ENCODE results near the gene CLDN10. TPM values are rescaled to one million over a fixed set of nuclear protein-coding genes. Genes with fewer than 3 reads are reported as not detected.

CLDN10 gene
- total RNA-seq, 4 donors from 2014 or later = 1.3 to 9.5 TPM; not detected in 2

DNA sequence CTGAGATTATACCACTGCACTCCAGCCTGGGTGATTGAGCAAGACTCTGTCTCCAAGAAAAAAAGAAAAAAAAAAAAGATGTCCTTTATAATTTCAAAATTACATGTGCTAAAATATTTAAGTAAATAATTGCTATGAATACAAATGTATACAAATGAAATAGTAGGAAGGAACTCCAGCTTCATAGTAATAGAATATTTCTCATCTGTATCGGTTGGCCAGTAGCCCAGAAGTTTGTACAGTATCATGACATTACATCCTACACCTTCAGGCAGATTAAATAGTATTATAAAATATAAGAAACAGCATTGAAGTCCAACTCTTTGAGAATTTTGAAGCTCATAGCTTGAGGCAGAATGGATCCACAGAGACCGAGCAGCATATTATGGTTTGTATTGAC is 36.5 kb upstream of the CLDN10 start:
- DNase-seq = no peak
- intact Hi-C loops (cut with DNase I) = no loop called here
- WGBS, 2 donors = 19 to 21% methylated on average over 2 of the region's 2 CpGs

DNA sequence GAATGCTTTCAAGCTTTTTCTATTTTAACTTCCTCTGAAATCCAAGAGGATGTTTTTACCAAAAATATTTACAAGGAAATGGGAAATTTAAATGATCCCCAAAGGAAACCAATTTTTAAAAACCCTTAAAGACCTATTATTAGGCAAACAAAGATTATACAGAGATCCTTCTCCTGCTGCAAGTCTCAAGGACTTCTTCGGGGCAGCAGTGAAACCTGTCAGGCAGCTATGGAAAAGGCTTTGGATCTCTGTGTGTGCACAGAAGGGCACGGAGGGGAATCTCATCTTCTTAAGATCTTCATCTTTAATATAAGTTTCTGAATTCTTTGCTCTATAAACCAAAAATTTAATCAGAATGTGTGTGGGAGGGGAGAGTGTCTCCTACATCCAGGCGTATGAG is 36.0 kb upstream of the CLDN10 start:
- no peaks in the 10 kb centered on the region for H3K27me3 ChIP-seq
- intact Hi-C loops (cut with DNase I) = no loop called here
- 9 to 20% methylated on average over 3 of the region's 3 CpGs for WGBS, 2 donors
- H3K36me3 ChIP-seq = no peaks in the 10 kb centered on the region
- H3K27ac ChIP-seq = peak overlapping the region in 3 of 4 donors; percentile 31 to 60 (median 56)
- no peaks in the 10 kb centered on the region for H3K9me3 ChIP-seq
- no peak for DNase-seq
- H3K4me3 ChIP-seq = no peak overlapping the region
- H3K4me1 ChIP-seq = peaks cover 6 to 31% (median 10%) of the 10 kb centered on the region in 3 donors
- TF ChIP-seq POLR2A (IDR thresholded peaks at IDR 0.05) = no peak
- TF ChIP-seq, protein P1, sequence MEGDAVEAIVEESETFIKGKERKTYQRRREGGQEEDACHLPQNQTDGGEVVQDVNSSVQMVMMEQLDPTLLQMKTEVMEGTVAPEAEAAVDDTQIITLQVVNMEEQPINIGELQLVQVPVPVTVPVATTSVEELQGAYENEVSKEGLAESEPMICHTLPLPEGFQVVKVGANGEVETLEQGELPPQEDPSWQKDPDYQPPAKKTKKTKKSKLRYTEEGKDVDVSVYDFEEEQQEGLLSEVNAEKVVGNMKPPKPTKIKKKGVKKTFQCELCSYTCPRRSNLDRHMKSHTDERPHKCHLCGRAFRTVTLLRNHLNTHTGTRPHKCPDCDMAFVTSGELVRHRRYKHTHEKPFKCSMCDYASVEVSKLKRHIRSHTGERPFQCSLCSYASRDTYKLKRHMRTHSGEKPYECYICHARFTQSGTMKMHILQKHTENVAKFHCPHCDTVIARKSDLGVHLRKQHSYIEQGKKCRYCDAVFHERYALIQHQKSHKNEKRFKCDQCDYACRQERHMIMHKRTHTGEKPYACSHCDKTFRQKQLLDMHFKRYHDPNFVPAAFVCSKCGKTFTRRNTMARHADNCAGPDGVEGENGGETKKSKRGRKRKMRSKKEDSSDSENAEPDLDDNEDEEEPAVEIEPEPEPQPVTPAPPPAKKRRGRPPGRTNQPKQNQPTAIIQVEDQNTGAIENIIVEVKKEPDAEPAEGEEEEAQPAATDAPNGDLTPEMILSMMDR (IDR thresholded peaks at IDR 0.05) = no peak

More for the DNA sequence above, 36.5 kb upstream of the CLDN10 start:
- no peaks in the 10 kb centered on the region for H3K27me3 ChIP-seq
- no peak for TF ChIP-seq POLR2A (IDR thresholded peaks at IDR 0.05)
- TF ChIP-seq, protein P1 (IDR thresholded peaks at IDR 0.05) = no peak
- peaks cover 6 to 35% (median 10%) of the 10 kb centered on the region in 3 donors for H3K4me1 ChIP-seq
- peak overlapping the region in 3 of 4 donors; percentile 31 to 60 (median 56) for H3K27ac ChIP-seq
- H3K4me3 ChIP-seq = no peak overlapping the region
- no peaks in the 10 kb centered on the region for H3K9me3 ChIP-seq
- no peaks in the 10 kb centered on the region for H3K36me3 ChIP-seq

DNA sequence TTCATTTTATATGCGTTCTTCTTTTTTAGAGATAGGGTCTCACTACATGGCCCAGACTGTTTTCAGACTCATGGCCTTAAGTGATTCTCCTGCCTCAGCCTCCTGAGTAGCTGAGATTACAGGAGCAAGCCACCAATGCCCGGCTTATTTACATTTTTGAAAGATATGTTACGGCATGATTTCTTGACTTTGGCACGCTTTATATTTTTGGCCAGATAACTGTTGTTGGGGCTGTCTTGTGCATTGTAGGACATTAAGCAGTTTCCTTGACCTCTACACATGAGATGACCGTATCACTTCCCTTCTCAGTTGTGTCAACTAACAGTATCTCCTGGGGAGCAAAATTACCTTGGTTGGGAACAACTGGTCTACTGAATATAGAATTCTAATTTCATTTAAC is 28.9 kb upstream of the CLDN10 start:
- H3K9me3 ChIP-seq = no peaks in the 10 kb centered on the region
- WGBS, 2 donors = 54 to 61% methylated on average over 5 of the region's 5 CpGs
- H3K36me3 ChIP-seq = no peaks in the 10 kb centered on the region
- intact Hi-C loops (cut with DNase I) = no loop called here
- H3K27me3 ChIP-seq = no peaks in the 10 kb centered on the region
- H3K4me1 ChIP-seq = peaks cover 0 to 14% (median 0%) of the 10 kb centered on the region in 3 donors
- H3K27ac ChIP-seq = peak overlapping the region in 3 of 4 donors; percentile 37 to 46 (median 39)
- H3K4me3 ChIP-seq = no peak overlapping the region
- DNase-seq = no peak
- TF ChIP-seq POLR2A (IDR thresholded peaks at IDR 0.05) = no peak
- TF ChIP-seq, protein P1 (IDR thresholded peaks at IDR 0.05) = no peak

DNA sequence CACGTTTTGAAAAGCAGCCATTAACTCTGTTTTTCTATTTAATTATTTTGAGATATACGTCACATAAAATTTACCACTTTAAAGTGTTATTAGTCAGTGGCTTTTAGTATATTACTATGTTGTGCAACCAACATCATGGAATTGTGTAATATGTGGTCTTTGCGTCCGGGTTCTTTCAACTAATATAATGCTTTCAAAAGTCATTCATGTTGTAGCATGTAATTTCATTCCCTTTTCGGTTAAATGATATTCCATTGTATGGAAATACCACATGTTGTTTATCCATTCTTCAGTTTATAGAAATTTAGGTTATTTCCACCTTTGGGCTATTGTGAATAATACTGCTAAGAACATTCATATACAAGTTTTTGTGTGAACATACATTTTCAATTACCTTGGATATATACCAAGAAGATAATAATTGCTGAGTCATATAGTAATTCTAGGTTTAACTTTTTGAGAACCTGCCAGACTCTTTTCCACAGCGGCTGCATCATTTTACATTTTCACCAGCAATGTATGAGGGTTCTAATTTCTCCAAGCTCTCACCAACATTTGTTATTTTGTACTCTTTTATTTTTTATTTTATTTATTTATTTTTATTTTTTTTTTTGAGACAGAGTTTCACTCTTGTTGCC is 28.1 kb upstream of the CLDN10 start:
- no peaks in the 10 kb centered on the region for H3K27me3 ChIP-seq
- H3K36me3 ChIP-seq = no peaks in the 10 kb centered on the region
- H3K27ac ChIP-seq = peak overlapping the region in 3 of 4 donors; percentile 37 to 46 (median 39)
- H3K4me3 ChIP-seq = no peak overlapping the region
- 25 to 36% methylated on average over 6 of the region's 6 CpGs for WGBS, 2 donors
- DNase-seq = no peak
- peaks cover 0 to 14% (median 0%) of the 10 kb centered on the region in 3 donors for H3K4me1 ChIP-seq
- H3K9me3 ChIP-seq = no peaks in the 10 kb centered on the region
- TF ChIP-seq POLR2A (IDR thresholded peaks at IDR 0.05) = no peak
- TF ChIP-seq, protein P1 (IDR thresholded peaks at IDR 0.05) = no peak
- intact Hi-C loops (cut with DNase I) = no loop called here

DNA sequence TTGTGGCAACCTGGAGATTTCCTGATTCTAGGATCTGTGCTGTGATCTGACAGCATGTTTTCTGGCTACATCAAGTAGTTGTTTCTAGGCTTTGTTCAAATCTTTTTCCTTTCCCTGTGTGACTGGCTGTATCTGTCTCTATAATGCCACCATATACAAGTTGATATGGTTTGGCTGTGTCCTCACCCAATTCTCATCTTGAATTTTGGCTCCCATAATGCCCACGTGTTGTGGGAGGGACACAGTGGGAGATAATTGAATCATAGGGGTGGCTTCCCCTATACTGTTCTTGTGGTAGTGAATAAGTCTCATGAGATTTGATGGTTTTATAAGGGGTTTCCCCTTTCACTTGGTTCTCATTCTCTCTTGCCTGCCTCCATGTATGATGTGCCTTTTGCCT is 24.6 kb upstream of the CLDN10 start:
- H3K9me3 ChIP-seq = no peaks in the 10 kb centered on the region
- no peak overlapping the region for H3K27ac ChIP-seq
- no peaks in the 10 kb centered on the region for H3K36me3 ChIP-seq
- DNase-seq = no peak
- intact Hi-C loops (cut with DNase I) = no loop called here
- H3K4me1 ChIP-seq = peaks cover 3 to 25% (median 5%) of the 10 kb centered on the region in 3 donors
- H3K27me3 ChIP-seq = peaks cover 0 to 2% (median 0%) of the 10 kb centered on the region in 4 donors
- no peak for TF ChIP-seq POLR2A (IDR thresholded peaks at IDR 0.05)
- TF ChIP-seq, protein P1 (IDR thresholded peaks at IDR 0.05) = no peak
- 70 to 77% methylated on average over 1 of the region's 1 CpG for WGBS, 2 donors
- H3K4me3 ChIP-seq = no peak overlapping the region

Data from esophagus squamous epithelium (tissue), 5 donors.